Ovary (tissue), 9 donors: Measurements from ENCODE around the gene TMOD2. TPM values are rescaled to one million over a fixed set of nuclear protein-coding genes. Genes with fewer than 3 reads are reported as not detected.

Source experiments
- DNase-seq, 5 donors: peaks; one replicate each; pipeline ENCODE4 v3.0.0-alpha.2; 2019 to 2020
- H3K27ac ChIP-seq, 2 donors: fragments of 200-600 bp; one replicate each; pipeline versions ENCODE4 v1.5.1 to v1.8.0; 2019 to 2022
- H3K27me3 ChIP-seq: fragments of 200-600 bp; one replicate; pipeline ENCODE4 v1.8.0; 2022
- H3K36me3 ChIP-seq: fragments of 200-600 bp; sonication (generic); one replicate; pipeline ENCODE4 v1.5.1; 2019
- H3K4me1 ChIP-seq: one replicate; pipeline ENCODE4 v1.8.1; 2013; ENCODE audit warnings: mild to moderate bottlenecking, moderate library complexity; ENCODE audit not compliant: insufficient read depth
- H3K4me3 ChIP-seq: fragments of 200-600 bp; sonication (generic); one replicate; pipeline ENCODE4 v1.5.1; 2017
- H3K9me3 ChIP-seq, 2 donors: fragments of 200-600 bp in 1 of 2; sonication (generic) in 1 of 2; one replicate each; pipeline versions ENCODE4 v1.5.1 to v1.8.1; 2013 to 2019; ENCODE audit warnings: mild to moderate bottlenecking in 1 of 2, moderate library complexity in 1 of 2
- CTCF ChIP-seq, 3 donors: fragments of 450-650 bp in 2 of 3; fragments of 200-600 bp in 1 of 3; IDR thresholded peaks; one replicate each; pipeline versions ENCODE4 v1.5.1 to v1.8.0; 2016 to 2022; ENCODE audit warnings: antibody characterized with exemption in 3 of 3, mild to moderate bottlenecking in 1 of 3
- EP300 ChIP-seq: sonication (generic); formaldehyde crosslinking; IDR thresholded peaks from one replicate; pipeline ENCODE4 v1.6.1; 2017; ENCODE audit warnings: antibody characterized with exemption
- POLR2A ChIP-seq: fragments of 450-650 bp; IDR thresholded peaks from one replicate; pipeline ENCODE4 v1.6.1; 2017; ENCODE audit warnings: antibody characterized with exemption, mild to moderate bottlenecking, moderate library complexity
- WGBS, 3 donors: extraction: QIAGEN DNeasy Blood & Tissue Kit in 1 of 3; methylation state at CpG; one replicate each; pipeline versions ENCODE4 v1.1.5 to v1.1.7; 2013 to 2017; 5-methylcytosine and 5-hydroxymethylcytosine counted together
- intact Hi-C, 4 donors: fragments of 100-400 bp; cut with DNase I; formaldehyde crosslinking; loops; one replicate each; pipeline versions ENCODE4 v1.11.0 to v1.15.1; 2022 to 2023
- polyA plus RNA-seq, 2 donors: library from polyadenylated mRNA; stranded (reverse); fragments of 200-250 nt in 1 of 2; fragments of 350-450 nt in 1 of 2; fragmentation: Illumina TruSeq in 1 of 2; extraction: RNeasy Lipid Tissue Mini Kit (QIAGEN cat#74804) in 1 of 2; gene quantifications; one replicate each; pipeline ENCODE4 v1.2.3, GENCODE V29; 2013 to 2014
- total RNA-seq, 7 donors: library from RNA; depleted of rRNA in 2 of 7; stranded (reverse); fragments of >200 nt in 2 of 7; fragmentation: NEBNext Ultra II Directional in 3 of 7; extraction: Animal tissue kit (Norgen Biotek cat#: 25700) in 3 of 7; gene quantifications; one replicate each; pipeline versions ENCODE4 v1.1.0 to v1.2.4, GENCODE V29; 2016 to 2023
- donor health status: DM: no; HTN: no; CAD: no; lungs with moderate emphysema.
- donor health status: DM: no; HTN: no; CAD: no.
- donor health status: Bipolar disorder and iron deficiency.
- donor health status: DM: yes; HTN: yes; CAD: no.
- donor health status: DM: no; HTN: no; CAD: no.
- donor health status: DM: yes; HTN: yes; CAD: no.

Gene TMOD2
- total and polyA plus RNA-seq, 9 donors: 3.4 to 15.7 (median 11.9) TPM

GRCh38 chr15:51774916-51775315 lies 23.5 kb downstream of the TMOD2 start:
- TF ChIP-seq EP300 (no peak), POLR2A (no peak), CTCF (IDR thresholded peaks at IDR 0.05) (no peak)
- DNase-seq: no peak
- H3K36me3 ChIP-seq: no peaks in the 10 kb centered on the region
- WGBS, 3 donors: 73 to 90% (median 83%) methylated on average over 3 of the region's 3 CpGs
- intact Hi-C loops: loop anchor here in 3 of 4 donors (5.0 to 10.0 kb wide), 3 partner anchors 60 to 123 kb away; no protein-coding TSS in a partner anchor
- no peaks in the 10 kb centered on the region for H3K4me1 ChIP-seq
- no peak overlapping the region for H3K27ac ChIP-seq
- no peaks in the 10 kb centered on the region for H3K9me3 ChIP-seq
- no peak overlapping the region for H3K4me3 ChIP-seq
- no peaks in the 10 kb centered on the region for H3K27me3 ChIP-seq

- intact Hi-C loops: loop anchor here (2.0 to 10.0 kb wide), 4 partner anchors 61 to 125 kb away; no protein-coding TSS in a partner anchor
- no peaks in the 10 kb centered on the region for H3K4me1 ChIP-seq
- H3K27me3 ChIP-seq: no peaks in the 10 kb centered on the region
- DNase-seq: peak; percentile 30 to 58 (median 38)
- no peak overlapping the region for H3K27ac ChIP-seq
- no peaks in the 10 kb centered on the region for H3K36me3 ChIP-seq
- TF ChIP-seq CTCF (IDR thresholded peaks at IDR 0.05): peak; percentile 31 to 76 (median 68)
- TF ChIP-seq EP300: no peak
- WGBS, 3 donors: 55 to 60% (median 57%) methylated on average over 11 of the region's 11 CpGs
- H3K4me3 ChIP-seq: no peak overlapping the region
- H3K9me3 ChIP-seq: no peaks in the 10 kb centered on the region
Measured at GRCh38 chr15:51775967-51776816, 24.8 kb downstream of the TMOD2 start.

- no peak overlapping the region for H3K4me3 ChIP-seq
- no peaks in the 10 kb centered on the region for H3K9me3 ChIP-seq
- H3K27ac ChIP-seq: no peak overlapping the region
- H3K4me1 ChIP-seq: no peaks in the 10 kb centered on the region
- no peaks in the 10 kb centered on the region for H3K36me3 ChIP-seq
- intact Hi-C loops: loop anchor here (2.0 to 10.0 kb wide), 4 partner anchors 62 to 126 kb away; no protein-coding TSS in a partner anchor
- WGBS, 3 donors: 65 to 66% (median 65%) methylated on average over 6 of the region's 6 CpGs
- peak; percentile 37 to 73 (median 40) for DNase-seq
- TF ChIP-seq CTCF (IDR thresholded peaks at IDR 0.05): peak; percentile 55 to 64 (median 56)
- TF ChIP-seq POLR2A: no peak
- TF ChIP-seq EP300: no peak
- no peaks in the 10 kb centered on the region for H3K27me3 ChIP-seq
Measured at GRCh38 chr15:51776952-51777569, 25.7 kb downstream of the TMOD2 start.

GRCh38 chr15:51780636-51781035 lies 29.2 kb downstream of the TMOD2 start:
- Histone ChIP-seq H3K4me3 (no peak overlapping the region), H3K4me1 (no peaks in the 10 kb centered on the region), H3K9me3 (no peaks in the 10 kb centered on the region), H3K27ac (no peak overlapping the region), H3K36me3 (no peaks in the 10 kb centered on the region), H3K27me3 (no peaks in the 10 kb centered on the region)
- TF ChIP-seq EP300: no peak
- no peak for TF ChIP-seq POLR2A
- TF ChIP-seq CTCF (IDR thresholded peaks at IDR 0.05): no peak
- WGBS, 3 donors: 83 to 100% (median 89%) methylated on average over 1 of the region's 1 CpG
- intact Hi-C loops: no loop called here
- no peak for DNase-seq
